ENCODE measurements around the gene TDO2.

- TF ChIP-seq CTCF (IDR thresholded peaks at IDR 0.05): no peak
- TF ChIP-seq POLR2A (IDR thresholded peaks at IDR 0.05): no peak
These were observed 8.4 kb downstream of the TDO2 start for GRCh38 chr4:155911905-155912304.

Data from breast epithelium (tissue), 3 donors.